Endothelial cell of umbilical vein (primary cell): ENCODE data around the gene ZNF879. TPM values are rescaled to one million over a fixed set of nuclear protein-coding genes. Genes with fewer than 3 reads are reported as not detected.

ENCODE experiments used
- BruUV-seq: library from RNA; stranded (reverse); fragments of 400-500 nt; replicated peaks from 2 replicates; lab custom pipeline; 2021; lab: Mats Ljungman, UMichigan
- CTCF ChIA-PET: fragments of 300-600, 350-600 bp; sonication (Branson Sonifier 250); formaldehyde crosslinking; loops from one replicate; lab custom pipeline; 2021; ENCODE audit warnings: antibody characterized with exemption, inconsistent platforms; lab: Charles Lee
- POLR2A ChIA-PET: fragments of 300-600, 350-600 bp; sonication (Branson Sonifier 250); formaldehyde crosslinking; loops from one replicate; lab custom pipeline; 2021; ENCODE audit warnings: antibody characterized with exemption, inconsistent platforms; lab: Charles Lee
- DNase-seq: peaks from one replicate; pipeline ENCODE4 v3.0.0-alpha.2; 2011; ENCODE audit warnings: low read depth, low spot score
- FAIRE-seq: peaks from 2 replicates; lab custom pipeline; 2011; peaks lifted over from hg19 to GRCh38; lab: Jason Lieb, UNC
- H2AFZ ChIP-seq: 2 replicates; pipeline ENCODE4 v1.6.0; 2012; ENCODE audit warnings: low read depth, low read length, control low read depth, inconsistent platforms
- H3K27ac ChIP-seq: 2 replicates; pipeline ENCODE4 v1.5.1; 2011; ENCODE audit warnings: low read depth, mild to moderate bottlenecking, control low read depth, low read length, moderate library complexity; ENCODE audit not compliant: insufficient read depth
- H3K27me3 ChIP-seq, 2 experiments: 2 replicates each; pipeline versions ENCODE4 v1.6.0 to v1.6.1; 2011; ENCODE audit warnings: low read length in 2 of 2, mixed read lengths in 1 of 2; ENCODE audit not compliant: control insufficient read depth in 2 of 2, insufficient read depth in 2 of 2
- H3K36me3 ChIP-seq, 2 experiments: 2 replicates in 1 of 2; 3 replicates in 1 of 2; pipeline ENCODE4 v1.5.1; 2011; ENCODE audit warnings: low read length in 2 of 2, mild to moderate bottlenecking in 1 of 2, moderate library complexity in 1 of 2; ENCODE audit not compliant: control insufficient read depth in 2 of 2, insufficient read depth in 2 of 2; ENCODE audit errors: extremely low read depth in 1 of 2
- H3K4me1 ChIP-seq: 3 replicates; pipeline ENCODE4 v1.5.1; 2011; ENCODE audit warnings: mild to moderate bottlenecking, low read length; ENCODE audit not compliant: control insufficient read depth, insufficient read depth; ENCODE audit errors: extremely low read depth
- H3K4me2 ChIP-seq: 2 replicates; pipeline ENCODE4 v1.6.1; 2011; ENCODE audit warnings: low read length, control low read depth, mixed read lengths; ENCODE audit not compliant: insufficient read depth
- H3K4me3 ChIP-seq, 3 experiments: fragments of 200-600 bp in 1 of 3; sonication (generic), shearing (Covaris generic) in 1 of 3; replicated peaks in 1 of 3; 2 replicates each; pipeline ENCODE4 v1.5.1; 2011 to 2016; ENCODE audit warnings: control low read depth in 3 of 3, low read length in 3 of 3, mild to moderate bottlenecking in 2 of 3, inconsistent platforms in 1 of 3, low read depth in 1 of 3, moderate library complexity in 1 of 3; ENCODE audit not compliant: insufficient read depth in 1 of 3
- H3K79me2 ChIP-seq: 2 replicates; pipeline ENCODE4 v1.6.0; 2012; ENCODE audit warnings: low read length, inconsistent platforms; ENCODE audit not compliant: control insufficient read depth, insufficient read depth
- H3K9ac ChIP-seq: replicated peaks from 2 replicates; pipeline ENCODE3; 2011; ENCODE audit warnings: low read length, control low read depth; ENCODE audit not compliant: insufficient read depth; ENCODE audit errors: extremely low read depth
- H3K9me1 ChIP-seq: replicated peaks from 3 replicates; pipeline ENCODE4 v1.6.0; 2011; ENCODE audit warnings: mild to moderate bottlenecking, low read length; ENCODE audit not compliant: control insufficient read depth, insufficient read depth; ENCODE audit errors: extremely low read depth
- H3K9me3 ChIP-seq: replicated peaks from 2 replicates; pipeline ENCODE4 v1.5.1; 2012; ENCODE audit warnings: low read length, inconsistent platforms; ENCODE audit not compliant: control insufficient read depth, insufficient read depth
- H4K20me1 ChIP-seq: replicated peaks from 2 replicates; pipeline ENCODE3; 2011; ENCODE audit warnings: mild to moderate bottlenecking, low read length; ENCODE audit not compliant: control insufficient read depth, insufficient read depth; ENCODE audit errors: extremely low read depth
- EZH2 ChIP-seq: IDR thresholded peaks from 2 replicates; pipeline ENCODE4 v1.6.1; 2012; ENCODE audit warnings: borderline replicate concordance, low read depth, mild to moderate bottlenecking, moderate library complexity, low read length, inconsistent platforms; ENCODE audit not compliant: severe bottlenecking
- FOS ChIP-seq: IDR thresholded peaks from 2 replicates; pipeline ENCODE4 v1.6.1; 2011; ENCODE audit warnings: mild to moderate bottlenecking, low read length, moderate library complexity, borderline replicate concordance; ENCODE audit not compliant: insufficient read depth
- GATA2 ChIP-seq: IDR thresholded peaks from 2 replicates; pipeline ENCODE4 v1.7.0; 2011; ENCODE audit warnings: low read depth, mild to moderate bottlenecking, moderate library complexity, mixed read lengths, low read length; ENCODE audit not compliant: insufficient read length, insufficient read depth
- JUN ChIP-seq: IDR thresholded peaks from 2 replicates; pipeline ENCODE4 v1.6.1; 2011; ENCODE audit warnings: borderline replicate concordance, low read depth; ENCODE audit not compliant: insufficient read length, insufficient read depth
- MYC ChIP-seq: IDR thresholded peaks from one replicate; pipeline ENCODE4 v1.6.1; 2011; ENCODE audit warnings: mild to moderate bottlenecking, low read depth, low read length
- POLR2A ChIP-seq: IDR thresholded peaks from 2 replicates; pipeline ENCODE4 v1.6.1; 2012; ENCODE audit warnings: low read depth, mild to moderate bottlenecking, control low read depth, low read length
- POLR2AphosphoS5 ChIP-seq: IDR thresholded peaks from 2 replicates; pipeline ENCODE4 v1.6.1; 2012; ENCODE audit warnings: low read depth, mild to moderate bottlenecking, control low read depth, low read length, moderate library complexity; ENCODE audit not compliant: insufficient read depth
- dilution Hi-C: fragments of 300-500 bp; cut with MboI; formaldehyde crosslinking; loops from one replicate; pipeline ENCODE4 v1.15.0; 2019; ENCODE audit warnings: low sequenced_read_pairs; ENCODE audit not compliant: extremely low pct_ligation_motif_present
- intact Hi-C: fragments of 100-400 bp; cut with micrococcal nuclease; formaldehyde crosslinking; loops from one replicate; pipeline ENCODE4 v1.10.0; 2022
- polyA plus RNA-seq, 4 experiments: library from polyadenylated mRNA; depleted of rRNA in 3 of 4; stranded (reverse) in 3 of 4; unstranded in 1 of 4; fragments of >200 nt; gene quantifications; 2 replicates each; pipeline versions ENCODE4 v1.2.1 to v1.2.3, GENCODE V29; 2011 to 2012; ENCODE audit warnings: missing spikeins in 1 of 4
- total RNA-seq: library from RNA; stranded (reverse); gene quantifications from 2 replicates; pipeline ENCODE4 v1.2.3, GENCODE V29; 2021
- TF ChIP-seq, protein P1 (sequence below), 2 donors: IDR thresholded peaks; 1 replicate in 1 of 2; 2 replicates in 1 of 2; pipeline ENCODE4 v1.5.1; 2011; ENCODE audit warnings: low read length in 2 of 2, mild to moderate bottlenecking in 2 of 2, moderate library complexity in 2 of 2, control low read depth in 1 of 2, inconsistent platforms in 1 of 2, low read depth in 1 of 2; ENCODE audit not compliant: insufficient read depth in 1 of 2; ENCODE audit errors: extremely low read depth in 1 of 2
- TF ChIP-seq, protein P2 (sequence below): IDR thresholded peaks from 2 replicates; pipeline ENCODE4 v1.6.1; 2011; ENCODE audit not compliant: insufficient read depth, insufficient read length

Gene ZNF879
- total and polyA plus RNA-seq, 2 donors (not counting 3 experiments of a cell fraction or from before 2014, with no cell fraction given), result 2.4 to 2.7 TPM

DNA sequence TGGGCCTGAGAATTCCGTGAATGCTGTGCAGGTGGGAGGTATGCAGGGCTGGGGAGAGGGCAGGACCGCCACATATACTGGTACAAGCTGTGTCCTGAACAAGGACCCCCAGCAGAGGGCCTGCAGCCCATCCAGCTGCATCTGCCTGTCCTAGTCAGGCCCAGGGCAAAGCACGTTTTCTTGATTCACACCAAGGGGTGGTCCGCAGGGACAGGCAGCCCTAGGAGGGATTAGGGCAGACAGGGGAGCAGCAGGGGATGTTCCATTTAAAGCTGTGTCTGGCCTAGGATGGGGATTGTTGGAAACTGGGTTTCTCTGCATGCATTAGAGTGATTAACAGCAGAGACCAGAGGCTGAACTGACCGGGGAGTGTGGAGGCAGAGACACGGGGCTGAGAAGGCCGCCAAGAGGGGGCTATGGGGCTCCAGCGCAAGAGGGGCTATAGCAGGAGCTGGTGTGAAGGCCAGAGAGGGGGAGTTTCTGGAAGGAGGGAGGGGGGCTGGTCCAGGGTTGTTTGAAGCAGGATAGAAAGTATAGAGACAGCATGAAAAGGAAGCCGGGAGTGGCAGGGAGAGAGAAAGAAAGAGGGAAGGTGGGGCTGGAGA, 31.2 kb upstream of the ZNF879 start:
- no peaks in the 10 kb centered on the region for H3K36me3 ChIP-seq
- FAIRE-seq (no peak), DNase-seq (no peak)
- no TSS peak for BruUV-seq
- H3K27me3 ChIP-seq, result no peaks in the 10 kb centered on the region
- intact Hi-C loops, result no loop called here
- dilution Hi-C loops, result no loop called here
- no peak overlapping the region for H3K27ac ChIP-seq
- H4K20me1 ChIP-seq, result no peaks in the 10 kb centered on the region
- no peak overlapping the region for H3K4me3 ChIP-seq
- H3K4me1 ChIP-seq, result no peaks in the 10 kb centered on the region
- no peak for TF ChIP-seq JUN
- no peak for TF ChIP-seq POLR2AphosphoS5
- no peak for TF ChIP-seq FOS
- TF ChIP-seq MYC, result no peak
- TF ChIP-seq EZH2, result no peak
- TF ChIP-seq, protein P1, sequence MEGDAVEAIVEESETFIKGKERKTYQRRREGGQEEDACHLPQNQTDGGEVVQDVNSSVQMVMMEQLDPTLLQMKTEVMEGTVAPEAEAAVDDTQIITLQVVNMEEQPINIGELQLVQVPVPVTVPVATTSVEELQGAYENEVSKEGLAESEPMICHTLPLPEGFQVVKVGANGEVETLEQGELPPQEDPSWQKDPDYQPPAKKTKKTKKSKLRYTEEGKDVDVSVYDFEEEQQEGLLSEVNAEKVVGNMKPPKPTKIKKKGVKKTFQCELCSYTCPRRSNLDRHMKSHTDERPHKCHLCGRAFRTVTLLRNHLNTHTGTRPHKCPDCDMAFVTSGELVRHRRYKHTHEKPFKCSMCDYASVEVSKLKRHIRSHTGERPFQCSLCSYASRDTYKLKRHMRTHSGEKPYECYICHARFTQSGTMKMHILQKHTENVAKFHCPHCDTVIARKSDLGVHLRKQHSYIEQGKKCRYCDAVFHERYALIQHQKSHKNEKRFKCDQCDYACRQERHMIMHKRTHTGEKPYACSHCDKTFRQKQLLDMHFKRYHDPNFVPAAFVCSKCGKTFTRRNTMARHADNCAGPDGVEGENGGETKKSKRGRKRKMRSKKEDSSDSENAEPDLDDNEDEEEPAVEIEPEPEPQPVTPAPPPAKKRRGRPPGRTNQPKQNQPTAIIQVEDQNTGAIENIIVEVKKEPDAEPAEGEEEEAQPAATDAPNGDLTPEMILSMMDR (IDR thresholded peaks at IDR 0.05; ENCODE audit: extremely low read depth in 1 of 2, insufficient read depth in 1 of 2, low read depth in 1 of 2, low read length in 2 of 2), result no peak
- TF ChIP-seq, protein P2, sequence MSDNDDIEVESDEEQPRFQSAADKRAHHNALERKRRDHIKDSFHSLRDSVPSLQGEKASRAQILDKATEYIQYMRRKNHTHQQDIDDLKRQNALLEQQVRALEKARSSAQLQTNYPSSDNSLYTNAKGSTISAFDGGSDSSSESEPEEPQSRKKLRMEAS, result no peak
- no peak for TF ChIP-seq GATA2
- no peak for TF ChIP-seq POLR2A
- H3K9ac ChIP-seq, result no peak overlapping the region
- no peak overlapping the region for H3K4me2 ChIP-seq
- CTCF ChIA-PET, result no interaction called here
- no peaks in the 10 kb centered on the region for H3K79me2 ChIP-seq
- H2AFZ ChIP-seq, result no peak overlapping the region
- no peaks in the 10 kb centered on the region for H3K9me1 ChIP-seq
- peaks cover 4% of the 10 kb centered on the region for H3K9me3 ChIP-seq
- POLR2A ChIA-PET, result no interaction called here
